ENCODE results near the gene EIF2D.
"Not testable (repeated sequence)": the region's sequence is repeated elsewhere in the genome, so short reads cannot be mapped to it uniquely, and the experiment has no call there.

Gene EIF2D

GRCh38 chr1:206582537-206582936 lies 29.7 kb downstream of the EIF2D start:
- DNase-seq (ENCODE audit: low read depth): no peak
- H3K4me3 ChIP-seq (ENCODE audit: low read depth, low read length): no peak overlapping the region
- TF ChIP-seq CTCF (conservative IDR thresholded peaks at IDR 0.05; ENCODE audit: low read depth, low read length): no peak

- DNase-seq (ENCODE audit: low read depth): no peak
- no peak overlapping the region for H3K4me3 ChIP-seq (ENCODE audit: low read depth, low read length)
Observed at GRCh38 chr1:206581571-206581981, 30.7 kb downstream of the EIF2D start.

GRCh38 chr1:206581114-206581497 lies 31.2 kb downstream of the EIF2D start:
- not testable (repeated sequence) for DNase-seq (ENCODE audit: low read depth); H3K4me3 ChIP-seq (ENCODE audit: low read depth, low read length)

More at GRCh38 chr1:206581571-206581981, 30.7 kb downstream of the EIF2D start:
- no peak for TF ChIP-seq CTCF (conservative IDR thresholded peaks at IDR 0.05; ENCODE audit: low read depth, low read length)

- DNase-seq (ENCODE audit: low read depth): no peak
- TF ChIP-seq CTCF (conservative IDR thresholded peaks at IDR 0.05; ENCODE audit: low read depth, low read length): no peak
- no peak overlapping the region for H3K4me3 ChIP-seq (ENCODE audit: low read depth, low read length)
Observed at GRCh38 chr1:206580438-206581113, 31.7 kb downstream of the EIF2D start.

GRCh38 chr1:206579747-206580437 lies 32.4 kb downstream of the EIF2D start:
- DNase-seq (ENCODE audit: low read depth): no peak
- no peak overlapping the region for H3K4me3 ChIP-seq (ENCODE audit: low read depth, low read length)
- TF ChIP-seq CTCF (conservative IDR thresholded peaks at IDR 0.05; ENCODE audit: low read depth, low read length): no peak

GRCh38 chr1:206578978-206579374 lies 33.3 kb downstream of the EIF2D start:
- TF ChIP-seq CTCF (conservative IDR thresholded peaks at IDR 0.05; ENCODE audit: low read depth, low read length): no peak
- no peak overlapping the region for H3K4me3 ChIP-seq (ENCODE audit: low read depth, low read length)
- no peak for DNase-seq (ENCODE audit: low read depth)

GRCh38 chr1:206578068-206578977 lies 33.9 kb downstream of the EIF2D start:
- no peak overlapping the region for H3K4me3 ChIP-seq (ENCODE audit: low read depth, low read length)
- TF ChIP-seq CTCF (conservative IDR thresholded peaks at IDR 0.05; ENCODE audit: low read depth, low read length): no peak
- DNase-seq (ENCODE audit: low read depth): no peak
